ENCODE results near the gene EMX2. TPM values are rescaled to one million over a fixed set of nuclear protein-coding genes. Genes with fewer than 3 reads are reported as not detected.

EMX2 gene
- polyA plus RNA-seq, 1 donor from 2014 or later = 0.12 TPM

- H3K9me2 ChIP-seq (ENCODE audit: insufficient read depth, low read length) = no peaks in the 10 kb centered on the region
- H3K9me3 ChIP-seq (ENCODE audit: low read length) = no peaks in the 10 kb centered on the region
- no peak overlapping the region for H2AFZ ChIP-seq (ENCODE audit: low read depth, low read length)
- TF ChIP-seq EZH2 (IDR thresholded peaks at IDR 0.05; ENCODE audit: borderline replicate concordance, insufficient read depth, low read length, poor library complexity, severe bottlenecking) (peak; percentile 29), REST (IDR thresholded peaks at IDR 0.05; ENCODE audit: borderline replicate concordance) (no peak), POLR2AphosphoS5 (IDR thresholded peaks at IDR 0.05) (no peak)
- H3F3A ChIP-seq (ENCODE audit: insufficient read depth, low read length, poor library complexity, severe bottlenecking) = no peaks in the 10 kb centered on the region
- no peaks in the 10 kb centered on the region for H3K36me3 ChIP-seq (ENCODE audit: insufficient read depth, low read length)
- no peaks in the 10 kb centered on the region for H4K20me1 ChIP-seq (ENCODE audit: insufficient read depth)
- peak overlapping the region; percentile 36 for H3K9ac ChIP-seq (ENCODE audit: low read length)
- H3K79me2 ChIP-seq (replicated peaks; ENCODE audit: insufficient read depth, low read length) = peaks cover 62% of the 10 kb centered on the region
- H3K27ac ChIP-seq (ENCODE audit: low read length) = no peak overlapping the region
- no peak overlapping the region for H3K4me2 ChIP-seq (ENCODE audit: low read length)
- peak overlapping the region; percentile 65 for H3K4me3 ChIP-seq (ENCODE audit: low read length)
- peaks cover 100% of the 10 kb centered on the region for H3K27me3 ChIP-seq (ENCODE audit: insufficient read depth, low read depth, low read length)
Measured at GRCh38 chr10:117547016-117547715, 4.6 kb downstream of the EMX2 start.

- peaks cover 56% of the 10 kb centered on the region for H3K79me2 ChIP-seq (replicated peaks; ENCODE audit: insufficient read depth, low read length)
- H3K9ac ChIP-seq (ENCODE audit: low read length) = no peak overlapping the region
- TF ChIP-seq POLR2AphosphoS5 (IDR thresholded peaks at IDR 0.05) = no peak
- TF ChIP-seq TAF1 (IDR thresholded peaks at IDR 0.05; ENCODE audit: low read depth) = no peak
- TF ChIP-seq MXI1 (conservative IDR thresholded peaks at IDR 0.05; ENCODE audit: poor library complexity, severe bottlenecking) = no peak
- no peak for TF ChIP-seq REST (IDR thresholded peaks at IDR 0.05; ENCODE audit: borderline replicate concordance)
- TF ChIP-seq EZH2 (IDR thresholded peaks at IDR 0.05; ENCODE audit: borderline replicate concordance, insufficient read depth, low read length, poor library complexity, severe bottlenecking) = no peak
- TF ChIP-seq RAD21 (conservative IDR thresholded peaks at IDR 0.05) = no peak
- no peak for TF ChIP-seq EP300 (conservative IDR thresholded peaks at IDR 0.05; ENCODE audit: poor library complexity, severe bottlenecking)
- H3K9me3 ChIP-seq (ENCODE audit: low read length) = no peaks in the 10 kb centered on the region
- H4K20me1 ChIP-seq (ENCODE audit: insufficient read depth) = no peaks in the 10 kb centered on the region
- H3K9me2 ChIP-seq (ENCODE audit: insufficient read depth, low read length) = no peaks in the 10 kb centered on the region
- H3F3A ChIP-seq (ENCODE audit: insufficient read depth, low read length, poor library complexity, severe bottlenecking) = no peaks in the 10 kb centered on the region
- H3K27me3 ChIP-seq (ENCODE audit: insufficient read depth, low read depth, low read length) = peaks cover 100% of the 10 kb centered on the region
- H3K4me3 ChIP-seq (ENCODE audit: low read length) = no peak overlapping the region
- no peak overlapping the region for H3K4me2 ChIP-seq (ENCODE audit: low read length)
- no peaks in the 10 kb centered on the region for H3K36me3 ChIP-seq (ENCODE audit: insufficient read depth, low read length)
- no peak overlapping the region for H3K27ac ChIP-seq (ENCODE audit: low read length)
- H2AFZ ChIP-seq (ENCODE audit: low read depth, low read length) = no peak overlapping the region
Measured at GRCh38 chr10:117547716-117548668, 5.4 kb downstream of the EMX2 start.
